Activated naive CD4-positive, alpha-beta T cell treated with anti-CD3 and anti-CD28 coated beads for 36 hours (primary cell): ENCODE data around the gene PAPPA. TPM values are rescaled to one million over a fixed set of nuclear protein-coding genes. Genes with fewer than 3 reads are reported as not detected.

Experiments
- CTCF ChIA-PET: fragments of 350-600 bp; sonication (Branson Sonifier 250); formaldehyde crosslinking; loops from one replicate; lab custom pipeline; 2021; ENCODE audit warnings: antibody characterized with exemption; lab: Charles Lee
- DNase-seq: peaks from one replicate; pipeline ENCODE4 v3.0.0-alpha.2; 2020
- H3K27ac Mint-ChIP-seq: one replicate; pipeline ENCODE4 v1.8.0; 2021; ENCODE audit warnings: mild to moderate bottlenecking, mixed read lengths
- H3K27me3 Mint-ChIP-seq: one replicate; pipeline ENCODE4 v1.8.0; 2021; ENCODE audit warnings: low read depth, mixed read lengths
- H3K36me3 Mint-ChIP-seq: one replicate; pipeline ENCODE4 v1.8.0; 2021; ENCODE audit warnings: low read depth, mixed read lengths
- H3K4me1 Mint-ChIP-seq: one replicate; pipeline ENCODE4 v1.8.0; 2021; ENCODE audit warnings: low read depth, mixed read lengths
- H3K4me3 Mint-ChIP-seq: one replicate; pipeline ENCODE4 v1.8.0; 2021; ENCODE audit warnings: mild to moderate bottlenecking, moderate library complexity, mixed read lengths
- H3K9me3 Mint-ChIP-seq: one replicate; pipeline ENCODE4 v1.8.0; 2021; ENCODE audit warnings: mixed read lengths
- intact Hi-C: fragments of 100-400 bp; cut with micrococcal nuclease; formaldehyde crosslinking; loops from one replicate; pipeline ENCODE4 v1.15.1; 2023
- total RNA-seq, 2 experiments: library from RNA; stranded (reverse); gene quantifications; one replicate each; pipeline ENCODE4 v1.2.3, GENCODE V29; 2021

PAPPA gene
- total RNA-seq, 2 experiments from 2014 or later: not detected

- no peak overlapping the region for H3K27ac Mint-ChIP-seq
- CTCF ChIA-PET: no interaction called here
- intact Hi-C loops: no loop called here
- no peaks in the 10 kb centered on the region for H3K4me1 Mint-ChIP-seq
- no peak for DNase-seq
- H3K9me3 Mint-ChIP-seq: no peaks in the 10 kb centered on the region
- no peaks in the 10 kb centered on the region for H3K36me3 Mint-ChIP-seq
- peaks cover 12% of the 10 kb centered on the region for H3K27me3 Mint-ChIP-seq
- H3K4me3 Mint-ChIP-seq: no peak overlapping the region
Measured at GRCh38 chr9:116278326-116278725, 124.7 kb downstream of the PAPPA start.

GRCh38 chr9:116279230-116279629 lies 125.6 kb downstream of the PAPPA start:
- Mint-ChIP-seq H3K4me3 (no peak overlapping the region), H3K36me3 (no peaks in the 10 kb centered on the region), H3K9me3 (no peaks in the 10 kb centered on the region), H3K27ac (no peak overlapping the region), H3K27me3 (peaks cover 12% of the 10 kb centered on the region), H3K4me1 (no peaks in the 10 kb centered on the region)
- DNase-seq: no peak
- intact Hi-C loops: no loop called here
- CTCF ChIA-PET: interaction anchor here (0.6 kb wide), 1 partner anchor 293 kb away, joined by 3 read pairs; no protein-coding TSS in a partner anchor

DNA sequence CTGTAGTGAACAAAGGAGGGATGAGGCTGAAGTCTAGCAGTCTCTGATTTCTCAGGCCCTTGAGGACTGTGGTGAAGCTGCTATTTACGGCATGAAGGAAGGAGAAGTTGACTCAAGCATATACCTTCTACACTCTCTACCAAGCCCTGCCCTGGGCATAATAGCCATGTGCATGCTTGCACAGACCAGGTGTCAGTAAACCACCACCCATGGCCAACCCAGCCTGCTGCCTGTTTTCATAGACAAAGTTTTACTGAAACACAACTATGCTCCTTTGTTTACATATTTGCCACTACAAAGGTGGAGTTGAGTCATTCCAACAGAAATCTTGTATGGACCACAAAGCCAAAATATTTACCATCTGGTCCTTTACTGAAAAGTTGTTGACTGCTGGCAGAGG lies 126.9 kb downstream of the PAPPA start:
- H3K4me3 Mint-ChIP-seq: no peak overlapping the region
- no peak for DNase-seq
- H3K27ac Mint-ChIP-seq: no peak overlapping the region
- H3K9me3 Mint-ChIP-seq: peaks cover 2% of the 10 kb centered on the region
- peaks cover 11% of the 10 kb centered on the region for H3K27me3 Mint-ChIP-seq
- H3K36me3 Mint-ChIP-seq: no peaks in the 10 kb centered on the region
- intact Hi-C loops: no loop called here
- H3K4me1 Mint-ChIP-seq: no peaks in the 10 kb centered on the region
- CTCF ChIA-PET: no interaction called here

DNA sequence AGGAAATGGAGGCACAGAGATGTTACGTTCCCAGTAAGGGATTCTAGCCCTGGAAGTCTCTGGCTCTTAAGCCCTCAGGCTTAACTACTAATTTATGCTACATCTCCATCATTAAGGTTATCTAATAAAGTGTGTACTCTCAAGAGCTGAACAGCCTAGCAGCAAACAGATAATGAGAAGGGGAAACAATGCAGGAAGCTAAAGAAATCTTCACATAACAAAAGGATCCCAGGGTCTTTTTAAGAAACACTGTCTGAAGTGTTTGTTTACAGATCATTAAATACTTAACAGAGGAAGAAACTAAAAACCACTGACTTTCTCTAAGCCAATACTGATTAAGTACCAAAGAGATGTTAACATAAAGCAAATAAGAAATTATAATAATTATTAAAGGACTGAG lies 129.0 kb downstream of the PAPPA start:
- Mint-ChIP-seq H3K4me1 (no peaks in the 10 kb centered on the region), H3K27me3 (peaks cover 12% of the 10 kb centered on the region), H3K27ac (no peak overlapping the region), H3K9me3 (peaks cover 5% of the 10 kb centered on the region), H3K4me3 (no peak overlapping the region), H3K36me3 (no peaks in the 10 kb centered on the region)
- intact Hi-C loops: no loop called here
- no peak for DNase-seq
- CTCF ChIA-PET: no interaction called here

GRCh38 chr9:116284518-116284917 lies 130.9 kb downstream of the PAPPA start:
- H3K4me1 Mint-ChIP-seq: no peaks in the 10 kb centered on the region
- intact Hi-C loops: no loop called here

GRCh38 chr9:116285320-116285719 lies 131.7 kb downstream of the PAPPA start:
- Mint-ChIP-seq H3K36me3 (no peaks in the 10 kb centered on the region), H3K27me3 (peaks cover 12% of the 10 kb centered on the region), H3K9me3 (peaks cover 5% of the 10 kb centered on the region), H3K4me1 (no peaks in the 10 kb centered on the region), H3K4me3 (no peak overlapping the region), H3K27ac (no peak overlapping the region)
- CTCF ChIA-PET: no interaction called here
- intact Hi-C loops: no loop called here
- DNase-seq: no peak

More at GRCh38 chr9:116284518-116284917, 130.9 kb downstream of the PAPPA start:
- Mint-ChIP-seq H3K9me3 (peaks cover 5% of the 10 kb centered on the region), H3K36me3 (no peaks in the 10 kb centered on the region), H3K27me3 (peaks cover 12% of the 10 kb centered on the region), H3K27ac (no peak overlapping the region), H3K4me3 (no peak overlapping the region)
- DNase-seq: no peak
- CTCF ChIA-PET: no interaction called here

DNA sequence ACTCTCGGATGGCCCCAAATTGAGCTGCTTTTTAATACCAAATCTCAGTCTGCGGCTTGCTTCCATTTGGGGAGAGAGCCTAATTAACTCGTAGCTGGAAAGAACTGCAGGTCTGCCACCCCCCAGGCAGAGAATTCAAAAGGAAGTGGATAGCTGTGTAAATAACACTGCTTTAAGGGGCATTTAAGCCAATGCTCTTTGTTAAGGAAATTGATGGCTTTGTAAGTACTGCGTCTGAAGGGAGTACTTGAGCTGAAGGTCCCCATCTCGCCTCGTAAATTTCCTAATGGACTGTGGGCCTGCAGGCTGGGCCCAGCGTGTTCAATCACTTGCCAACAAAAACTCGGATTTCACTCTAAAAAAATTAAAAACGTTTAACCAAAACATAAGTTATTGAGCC lies 132.7 kb downstream of the PAPPA start:
- CTCF ChIA-PET: no interaction called here
- Mint-ChIP-seq H3K27ac (no peak overlapping the region), H3K36me3 (no peaks in the 10 kb centered on the region), H3K27me3 (peaks cover 12% of the 10 kb centered on the region), H3K9me3 (peaks cover 5% of the 10 kb centered on the region), H3K4me3 (no peak overlapping the region), H3K4me1 (no peaks in the 10 kb centered on the region)
- DNase-seq: no peak
- intact Hi-C loops: no loop called here

- CTCF ChIA-PET: no interaction called here
Measured at GRCh38 chr9:116287721-116288120, 134.1 kb downstream of the PAPPA start.

DNA sequence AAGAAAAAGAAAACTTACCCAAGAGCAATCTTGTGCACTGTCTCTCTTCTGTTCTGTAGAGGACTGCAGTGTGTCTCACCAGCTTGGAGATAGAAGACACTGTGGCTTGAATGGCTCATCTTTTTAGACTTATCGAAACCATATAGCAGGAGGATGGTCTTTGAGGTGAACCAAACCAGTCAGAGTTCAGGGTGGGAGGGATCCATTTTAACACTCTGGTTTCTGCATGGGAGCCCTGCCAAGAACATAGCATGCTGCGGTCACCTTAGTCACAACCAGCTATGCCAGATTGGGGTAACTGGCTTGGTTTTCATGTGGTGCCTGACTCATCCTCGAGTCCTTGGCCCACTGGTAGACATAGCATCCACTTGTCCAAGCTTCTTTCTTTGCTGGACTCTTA lies 135.1 kb downstream of the PAPPA start:
- Mint-ChIP-seq H3K27me3 (peaks cover 9% of the 10 kb centered on the region), H3K4me3 (no peak overlapping the region), H3K36me3 (no peaks in the 10 kb centered on the region), H3K4me1 (no peaks in the 10 kb centered on the region), H3K9me3 (peaks cover 5% of the 10 kb centered on the region), H3K27ac (no peak overlapping the region)
- DNase-seq: no peak
- CTCF ChIA-PET: no interaction called here
- intact Hi-C loops: no loop called here

More at GRCh38 chr9:116287721-116288120, 134.1 kb downstream of the PAPPA start:
- Mint-ChIP-seq H3K4me3 (no peak overlapping the region), H3K27ac (no peak overlapping the region), H3K4me1 (no peaks in the 10 kb centered on the region), H3K36me3 (no peaks in the 10 kb centered on the region), H3K27me3 (peaks cover 9% of the 10 kb centered on the region), H3K9me3 (peaks cover 5% of the 10 kb centered on the region)
- intact Hi-C loops: no loop called here
- no peak for DNase-seq

GRCh38 chr9:116297346-116297745 lies 143.8 kb downstream of the PAPPA start:
- DNase-seq: no peak
- Mint-ChIP-seq H3K4me1 (no peaks in the 10 kb centered on the region), H3K9me3 (peaks cover 1% of the 10 kb centered on the region), H3K36me3 (no peaks in the 10 kb centered on the region), H3K27ac (no peak overlapping the region), H3K4me3 (no peak overlapping the region), H3K27me3 (peaks cover 4% of the 10 kb centered on the region)
- CTCF ChIA-PET: no interaction called here
- intact Hi-C loops: no loop called here

GRCh38 chr9:116298249-116298648 lies 144.7 kb downstream of the PAPPA start:
- H3K4me3 Mint-ChIP-seq: no peak overlapping the region
- H3K27ac Mint-ChIP-seq: no peak overlapping the region
- no peaks in the 10 kb centered on the region for H3K4me1 Mint-ChIP-seq
- peaks cover 4% of the 10 kb centered on the region for H3K27me3 Mint-ChIP-seq
- DNase-seq: no peak
- intact Hi-C loops: no loop called here
- peaks cover 1% of the 10 kb centered on the region for H3K9me3 Mint-ChIP-seq
- no peaks in the 10 kb centered on the region for H3K36me3 Mint-ChIP-seq
- CTCF ChIA-PET: no interaction called here

DNA sequence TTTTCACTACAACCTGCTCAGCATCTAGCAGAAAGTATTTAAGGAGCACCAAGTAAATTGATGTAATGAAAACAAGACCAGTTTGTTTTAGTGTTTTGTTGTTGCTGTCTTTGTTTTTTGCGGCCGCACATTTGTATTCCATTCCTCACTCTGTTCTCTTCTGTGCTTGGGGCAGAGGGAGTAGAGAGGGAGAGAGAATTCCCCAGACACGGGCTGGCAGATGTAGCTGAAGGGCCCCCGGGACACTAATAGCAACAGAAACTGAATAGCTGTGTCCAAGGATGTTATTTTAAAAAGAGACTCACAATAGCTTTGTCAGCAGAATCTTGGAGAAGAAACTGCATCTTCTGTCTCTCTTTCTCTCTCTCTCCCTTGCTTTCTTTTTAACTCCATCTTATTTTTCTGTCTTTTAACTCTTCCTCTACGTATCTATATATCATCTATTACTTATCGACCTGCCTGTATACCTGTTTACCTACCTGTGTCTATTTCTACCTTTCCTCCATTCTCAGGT lies 145.3 kb downstream of the PAPPA start:
- Mint-ChIP-seq H3K27ac (no peak overlapping the region), H3K4me3 (no peak overlapping the region), H3K36me3 (no peaks in the 10 kb centered on the region), H3K4me1 (no peaks in the 10 kb centered on the region), H3K9me3 (peaks cover 1% of the 10 kb centered on the region), H3K27me3 (peaks cover 3% of the 10 kb centered on the region)
- intact Hi-C loops: no loop called here
- DNase-seq: no peak
- CTCF ChIA-PET: no interaction called here

GRCh38 chr9:116300360-116300870 lies 146.8 kb downstream of the PAPPA start:
- peaks cover 1% of the 10 kb centered on the region for H3K9me3 Mint-ChIP-seq
- CTCF ChIA-PET: no interaction called here
- intact Hi-C loops: no loop called here

More at GRCh38 chr9:116300360-116300870, 146.8 kb downstream of the PAPPA start:
- Mint-ChIP-seq H3K4me1 (no peaks in the 10 kb centered on the region), H3K27ac (no peak overlapping the region), H3K36me3 (no peaks in the 10 kb centered on the region), H3K4me3 (no peak overlapping the region), H3K27me3 (peaks cover 8% of the 10 kb centered on the region)
- no peak for DNase-seq
